GM18505 (cell line): ENCODE data around the gene SPHKAP.
"Not testable (repeated sequence)": the region's sequence is repeated elsewhere in the genome, so short reads cannot be mapped to it uniquely, and the experiment has no call there.

Experiments used
- ATAC-seq: cut with Tn5 transposase; IDR thresholded peaks from one replicate; pipeline ENCODE4 v1.9.1; 2021; ENCODE audit not compliant: unreplicated experiment
- POLR2A ChIP-seq: IDR thresholded peaks from 4 replicates; pipeline ENCODE4 v1.6.1; 2011; ENCODE audit warnings: borderline replicate concordance; ENCODE audit not compliant: insufficient read depth, insufficient read length; ENCODE audit errors: extremely low read depth

Gene SPHKAP

GRCh38 chr2:228023619-228024018 lies 157.9 kb downstream of the SPHKAP start:
- TF ChIP-seq POLR2A = no peak

GRCh38 chr2:228018311-228018710 lies 163.2 kb downstream of the SPHKAP start:
- ATAC-seq = no peak
- TF ChIP-seq POLR2A = no peak

More at GRCh38 chr2:228023619-228024018, 157.9 kb downstream of the SPHKAP start:
- no peak for ATAC-seq

- ATAC-seq = no peak
- no peak for TF ChIP-seq POLR2A
Measured at GRCh38 chr2:228017784-228018183, 163.7 kb downstream of the SPHKAP start.

GRCh38 chr2:228016402-228016801 lies 165.1 kb downstream of the SPHKAP start:
- no peak for ATAC-seq
- no peak for TF ChIP-seq POLR2A

- TF ChIP-seq POLR2A = no peak
- no peak for ATAC-seq
Measured at GRCh38 chr2:228015741-228016140, 165.7 kb downstream of the SPHKAP start.

- ATAC-seq = no peak
- TF ChIP-seq POLR2A = no peak
Measured at GRCh38 chr2:227996366-227996765, 185.1 kb downstream of the SPHKAP start.

GRCh38 chr2:227990937-227991336 lies 190.6 kb downstream of the SPHKAP start:
- no peak for TF ChIP-seq POLR2A
- ATAC-seq = no peak

GRCh38 chr2:227973241-227973640 lies 208.2 kb downstream of the SPHKAP start:
- no peak for ATAC-seq
- TF ChIP-seq POLR2A = no peak

GRCh38 chr2:227971619-227972230 lies 209.8 kb downstream of the SPHKAP start:
- ATAC-seq = no peak
- no peak for TF ChIP-seq POLR2A

GRCh38 chr2:227960317-227960716 lies 221.2 kb downstream of the SPHKAP start:
- no peak for ATAC-seq
- no peak for TF ChIP-seq POLR2A

- ATAC-seq = no peak
- TF ChIP-seq POLR2A = no peak
Measured at GRCh38 chr2:227942965-227943364, 238.5 kb downstream of the SPHKAP start.

- ATAC-seq = peak; percentile 73
- no peak for TF ChIP-seq POLR2A
Measured at GRCh38 chr2:227942021-227942420, 239.5 kb downstream of the SPHKAP start.

GRCh38 chr2:227939271-227940027 lies 242.0 kb downstream of the SPHKAP start:
- ATAC-seq = no peak
- TF ChIP-seq POLR2A = no peak

GRCh38 chr2:227936249-227936648 lies 245.2 kb downstream of the SPHKAP start:
- ATAC-seq = not testable (repeated sequence)
